ENCODE data around the gene SLC34A2.

DNA sequence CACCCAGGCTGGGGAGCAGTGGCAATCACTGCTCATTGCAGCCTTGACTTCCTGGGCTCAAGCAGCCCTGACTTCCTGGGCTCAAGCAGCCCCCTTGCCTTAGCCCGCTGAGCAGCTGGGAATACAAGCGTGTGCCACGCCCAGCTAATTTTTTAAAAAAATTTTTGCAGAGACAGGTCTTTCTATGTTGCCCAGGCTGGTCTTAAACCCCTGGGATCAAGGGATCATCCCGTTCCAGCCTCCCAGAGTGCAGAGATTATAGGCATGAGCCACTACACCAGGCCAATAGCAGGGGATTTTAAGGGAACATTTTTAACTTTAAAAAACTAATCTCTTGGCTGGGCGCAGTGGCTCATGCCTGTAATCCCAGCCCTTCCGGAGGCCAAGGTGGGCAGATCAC, 5.3 kb upstream of the SLC34A2 start:
- TF ChIP-seq CTCF (IDR thresholded peaks at IDR 0.05; ENCODE audit: low read depth, low read length) = no peak
- TF ChIP-seq EZH2phosphoT487 (IDR thresholded peaks at IDR 0.05; ENCODE audit: low read depth) = no peak

Measured in OCI-LY3 (cell line).